ENCODE data around the gene IL2RA.

IL2RA gene

GRCh38 chr10:6059506-6059905, 2.7 kb downstream of the IL2RA start:
- H3K9ac ChIP-seq (ENCODE audit: low read depth in 1 of 2, low read length in 2 of 2), result no peak overlapping the region
- H3K4me1 ChIP-seq (ENCODE audit: control insufficient read depth in 1 of 2, insufficient read depth in 2 of 2, low read length in 2 of 2), result no peaks in the 10 kb centered on the region
- peaks cover 0 to 6% of the 10 kb centered on the region in 2 donors for H3K27me3 ChIP-seq (ENCODE audit: control insufficient read depth in 1 of 2, insufficient read depth in 2 of 2, low read length in 2 of 2)
- no peak overlapping the region for H3K4me3 ChIP-seq (ENCODE audit: low read depth in 1 of 2, low read length in 2 of 2)
- H3K27ac ChIP-seq (ENCODE audit: low read depth, low read length), result no peak overlapping the region
- no peaks in the 10 kb centered on the region for H3K36me3 ChIP-seq (ENCODE audit: control insufficient read depth in 1 of 2, insufficient read depth in 2 of 2, low read length in 2 of 2)
- no peaks in the 10 kb centered on the region for H3K9me3 ChIP-seq (ENCODE audit: control insufficient read depth in 1 of 2, low read length in 2 of 2)

GRCh38 chr10:6058682-6059475, 3.3 kb downstream of the IL2RA start:
- Histone ChIP-seq H3K9ac (ENCODE audit: low read depth in 1 of 2, low read length in 2 of 2) (no peak overlapping the region), H3K4me1 (ENCODE audit: control insufficient read depth in 1 of 2, insufficient read depth in 2 of 2, low read length in 2 of 2) (peaks cover 4 to 6% of the 10 kb centered on the region in 2 donors), H3K36me3 (ENCODE audit: control insufficient read depth in 1 of 2, insufficient read depth in 2 of 2, low read length in 2 of 2) (no peaks in the 10 kb centered on the region), H3K27me3 (ENCODE audit: control insufficient read depth in 1 of 2, insufficient read depth in 2 of 2, low read length in 2 of 2) (peaks cover 0 to 6% of the 10 kb centered on the region in 2 donors), H3K9me3 (ENCODE audit: control insufficient read depth in 1 of 2, low read length in 2 of 2) (no peaks in the 10 kb centered on the region), H3K27ac (ENCODE audit: low read depth, low read length) (no peak overlapping the region), H3K4me3 (ENCODE audit: low read depth in 1 of 2, low read length in 2 of 2) (no peak overlapping the region)

- no peak overlapping the region for H3K9ac ChIP-seq (ENCODE audit: low read depth in 1 of 2, low read length in 2 of 2)
- no peak overlapping the region for H3K27ac ChIP-seq (ENCODE audit: low read depth, low read length)
- no peaks in the 10 kb centered on the region for H3K36me3 ChIP-seq (ENCODE audit: control insufficient read depth in 1 of 2, insufficient read depth in 2 of 2, low read length in 2 of 2)
- no peaks in the 10 kb centered on the region for H3K9me3 ChIP-seq (ENCODE audit: control insufficient read depth in 1 of 2, low read length in 2 of 2)
- H3K4me3 ChIP-seq (ENCODE audit: low read depth in 1 of 2, low read length in 2 of 2), result no peak overlapping the region
- H3K27me3 ChIP-seq (ENCODE audit: control insufficient read depth in 1 of 2, insufficient read depth in 2 of 2, low read length in 2 of 2), result peaks cover 0 to 6% of the 10 kb centered on the region in 2 donors
- H3K4me1 ChIP-seq (ENCODE audit: control insufficient read depth in 1 of 2, insufficient read depth in 2 of 2, low read length in 2 of 2), result peaks cover 20 to 28% of the 10 kb centered on the region in 2 donors
Observed at GRCh38 chr10:6056411-6057135, 5.6 kb downstream of the IL2RA start.

GRCh38 chr10:6055929-6056328, 6.2 kb downstream of the IL2RA start:
- Histone ChIP-seq H3K27ac (ENCODE audit: low read depth, low read length) (no peak overlapping the region), H3K4me3 (ENCODE audit: low read depth in 1 of 2, low read length in 2 of 2) (no peak overlapping the region), H3K4me1 (ENCODE audit: control insufficient read depth in 1 of 2, insufficient read depth in 2 of 2, low read length in 2 of 2) (peaks cover 20 to 28% of the 10 kb centered on the region in 2 donors), H3K9ac (ENCODE audit: low read depth in 1 of 2, low read length in 2 of 2) (no peak overlapping the region), H3K27me3 (ENCODE audit: control insufficient read depth in 1 of 2, insufficient read depth in 2 of 2, low read length in 2 of 2) (peaks cover 0 to 6% of the 10 kb centered on the region in 2 donors), H3K9me3 (ENCODE audit: control insufficient read depth in 1 of 2, low read length in 2 of 2) (no peaks in the 10 kb centered on the region), H3K36me3 (ENCODE audit: control insufficient read depth in 1 of 2, insufficient read depth in 2 of 2, low read length in 2 of 2) (no peaks in the 10 kb centered on the region)

- Histone ChIP-seq H3K36me3 (ENCODE audit: control insufficient read depth in 1 of 2, insufficient read depth in 2 of 2, low read length in 2 of 2) (no peaks in the 10 kb centered on the region), H3K9me3 (ENCODE audit: control insufficient read depth in 1 of 2, low read length in 2 of 2) (no peaks in the 10 kb centered on the region), H3K9ac (ENCODE audit: low read depth in 1 of 2, low read length in 2 of 2) (no peak overlapping the region), H3K27ac (ENCODE audit: low read depth, low read length) (no peak overlapping the region), H3K27me3 (ENCODE audit: control insufficient read depth in 1 of 2, insufficient read depth in 2 of 2, low read length in 2 of 2) (peaks cover 0 to 6% of the 10 kb centered on the region in 2 donors), H3K4me1 (ENCODE audit: control insufficient read depth in 1 of 2, insufficient read depth in 2 of 2, low read length in 2 of 2) (peaks cover 26 to 36% of the 10 kb centered on the region in 2 donors), H3K4me3 (ENCODE audit: low read depth in 1 of 2, low read length in 2 of 2) (no peak overlapping the region)
Observed at GRCh38 chr10:6054884-6055283, 7.3 kb downstream of the IL2RA start.

- H3K4me1 ChIP-seq (ENCODE audit: control insufficient read depth in 1 of 2, insufficient read depth in 2 of 2, low read length in 2 of 2), result peaks cover 28 to 38% of the 10 kb centered on the region in 2 donors
- H3K4me3 ChIP-seq (ENCODE audit: low read depth in 1 of 2, low read length in 2 of 2), result peak overlapping the region; percentile 45 to 50
- H3K36me3 ChIP-seq (ENCODE audit: control insufficient read depth in 1 of 2, insufficient read depth in 2 of 2, low read length in 2 of 2), result no peaks in the 10 kb centered on the region
- H3K9ac ChIP-seq (ENCODE audit: low read depth in 1 of 2, low read length in 2 of 2), result no peak overlapping the region
- H3K27ac ChIP-seq (ENCODE audit: low read depth, low read length), result no peak overlapping the region
- no peaks in the 10 kb centered on the region for H3K9me3 ChIP-seq (ENCODE audit: control insufficient read depth in 1 of 2, low read length in 2 of 2)
- peaks cover 0 to 6% of the 10 kb centered on the region in 2 donors for H3K27me3 ChIP-seq (ENCODE audit: control insufficient read depth in 1 of 2, insufficient read depth in 2 of 2, low read length in 2 of 2)
Observed at GRCh38 chr10:6053816-6054631, 8.1 kb downstream of the IL2RA start.

- peaks cover 28 to 38% of the 10 kb centered on the region in 2 donors for H3K4me1 ChIP-seq (ENCODE audit: control insufficient read depth in 1 of 2, insufficient read depth in 2 of 2, low read length in 2 of 2)
- H3K27me3 ChIP-seq (ENCODE audit: control insufficient read depth in 1 of 2, insufficient read depth in 2 of 2, low read length in 2 of 2), result peaks cover 0 to 3% of the 10 kb centered on the region in 2 donors
- H3K4me3 ChIP-seq (ENCODE audit: low read depth in 1 of 2, low read length in 2 of 2), result no peak overlapping the region
- no peaks in the 10 kb centered on the region for H3K9me3 ChIP-seq (ENCODE audit: control insufficient read depth in 1 of 2, low read length in 2 of 2)
- no peak overlapping the region for H3K27ac ChIP-seq (ENCODE audit: low read depth, low read length)
- peak overlapping the region in 1 of 2 donors; percentile 47 for H3K9ac ChIP-seq (ENCODE audit: low read depth in 1 of 2, low read length in 2 of 2)
- H3K36me3 ChIP-seq (ENCODE audit: control insufficient read depth in 1 of 2, insufficient read depth in 2 of 2, low read length in 2 of 2), result no peaks in the 10 kb centered on the region
Observed at GRCh38 chr10:6053303-6053702, 8.9 kb downstream of the IL2RA start.

GRCh38 chr10:6052247-6053221, 9.6 kb downstream of the IL2RA start:
- Histone ChIP-seq H3K4me1 (ENCODE audit: control insufficient read depth in 1 of 2, insufficient read depth in 2 of 2, low read length in 2 of 2) (peaks cover 28 to 38% of the 10 kb centered on the region in 2 donors), H3K27me3 (ENCODE audit: control insufficient read depth in 1 of 2, insufficient read depth in 2 of 2, low read length in 2 of 2) (no peaks in the 10 kb centered on the region), H3K9me3 (ENCODE audit: control insufficient read depth in 1 of 2, low read length in 2 of 2) (no peaks in the 10 kb centered on the region), H3K9ac (ENCODE audit: low read depth in 1 of 2, low read length in 2 of 2) (no peak overlapping the region), H3K27ac (ENCODE audit: low read depth, low read length) (no peak overlapping the region), H3K4me3 (ENCODE audit: low read depth in 1 of 2, low read length in 2 of 2) (no peak overlapping the region), H3K36me3 (ENCODE audit: control insufficient read depth in 1 of 2, insufficient read depth in 2 of 2, low read length in 2 of 2) (no peaks in the 10 kb centered on the region)

- H3K27me3 ChIP-seq (ENCODE audit: control insufficient read depth in 1 of 2, insufficient read depth in 2 of 2, low read length in 2 of 2), result no peaks in the 10 kb centered on the region
- H3K9me3 ChIP-seq (ENCODE audit: control insufficient read depth in 1 of 2, low read length in 2 of 2), result no peaks in the 10 kb centered on the region
- H3K27ac ChIP-seq (ENCODE audit: low read depth, low read length), result peak overlapping the region; percentile 34
- peak overlapping the region; percentile 67 to 78 for H3K9ac ChIP-seq (ENCODE audit: low read depth in 1 of 2, low read length in 2 of 2)
- H3K4me3 ChIP-seq (ENCODE audit: low read depth in 1 of 2, low read length in 2 of 2), result peak overlapping the region; percentile 72 to 84
- peaks cover 28 to 38% of the 10 kb centered on the region in 2 donors for H3K4me1 ChIP-seq (ENCODE audit: control insufficient read depth in 1 of 2, insufficient read depth in 2 of 2, low read length in 2 of 2)
- no peaks in the 10 kb centered on the region for H3K36me3 ChIP-seq (ENCODE audit: control insufficient read depth in 1 of 2, insufficient read depth in 2 of 2, low read length in 2 of 2)
Observed at GRCh38 chr10:6050801-6051445, 11.2 kb downstream of the IL2RA start.
